GM12878 (cell line): ENCODE data around the gene ZCCHC3. TPM values are rescaled to one million over a fixed set of nuclear protein-coding genes. Genes with fewer than 3 reads are reported as not detected.

Source experiments
- ATAC-seq: fragments of 200-7000 bp; cut with Tn5 transposase; 3 replicates; pipeline ENCODE4 v1.9.1; 2020; ENCODE audit warnings: mild to moderate bottlenecking, moderate library complexity
- BruUV-seq: library from RNA; stranded (reverse); fragments of 400-500 nt; replicated peaks from 2 replicates; lab custom pipeline; 2021; lab: Mats Ljungman, UMichigan
- CTCF ChIA-PET: fragments of 300-600 bp; sonication (Branson Sonifier 250); formaldehyde crosslinking; extraction: SDS; loops from one replicate; lab custom pipeline; 2021; ENCODE audit warnings: inconsistent platforms; lab: Yijun Ruan, JAX
- POLR2A ChIA-PET: fragments of 350-600 bp; formaldehyde crosslinking; extraction: SDS; loops from one replicate; lab custom pipeline; 2021; ENCODE audit warnings: inconsistent platforms; lab: Charles Lee
- RAD21 ChIA-PET: fragments of 300-600 bp; sonication (Branson Sonifier 250); formaldehyde crosslinking; loops from one replicate; lab custom pipeline; 2023; ENCODE audit warnings: antibody characterized with exemption; ENCODE audit not compliant: unreplicated experiment; lab: Charles Lee
- SMC1A ChIA-PET: fragments of 300-600 bp; sonication (Branson Sonifier 250); formaldehyde crosslinking; loops from one replicate; lab custom pipeline; 2023; ENCODE audit not compliant: unreplicated experiment, uncharacterized antibody; lab: Charles Lee
- DNase-seq: peaks from one replicate; pipeline ENCODE4 v3.0.0-alpha.2; 2011; ENCODE audit warnings: low read depth, low spot score
- FAIRE-seq: peaks from 3 replicates; lab custom pipeline; 2011; peaks lifted over from hg19 to GRCh38; lab: Jason Lieb, UNC
- H2AFZ ChIP-seq: 2 replicates; pipeline ENCODE4 v1.6.0; 2011; ENCODE audit warnings: low read depth, low read length, control low read depth; ENCODE audit not compliant: control insufficient read depth
- H3K27ac ChIP-seq: 2 replicates; pipeline ENCODE4 v1.5.1; 2011; ENCODE audit warnings: control low read depth; ENCODE audit not compliant: control insufficient read depth, insufficient read depth
- H3K27me3 ChIP-seq, 2 experiments: replicated peaks in 1 of 2; 2 replicates each; pipeline versions ENCODE4 v1.6.0 to v1.6.1; 2011; ENCODE audit warnings: low read length in 1 of 2; ENCODE audit not compliant: control insufficient read depth in 2 of 2, insufficient read depth in 2 of 2
- H3K36me3 ChIP-seq, 2 experiments: 2 replicates each; pipeline ENCODE4 v1.5.1; 2011; ENCODE audit warnings: low read length in 1 of 2; ENCODE audit not compliant: control insufficient read depth in 2 of 2, insufficient read depth in 2 of 2
- H3K4me1 ChIP-seq: 2 replicates; pipeline ENCODE4 v1.6.1; 2011; ENCODE audit warnings: mild to moderate bottlenecking, low read length, moderate library complexity, mixed read lengths; ENCODE audit not compliant: control insufficient read depth, insufficient read depth
- H3K4me2 ChIP-seq: 2 replicates; pipeline ENCODE4 v1.6.0; 2011; ENCODE audit warnings: control low read depth; ENCODE audit not compliant: control insufficient read depth, insufficient read depth
- H3K4me3 ChIP-seq: fragments of 200-600 bp; sonication (generic); 2 replicates; pipeline ENCODE4 v1.5.1; 2016
- H3K79me2 ChIP-seq: 2 replicates; pipeline ENCODE4 v1.6.0; 2011; ENCODE audit warnings: low read length; ENCODE audit not compliant: control insufficient read depth, insufficient read depth
- H3K9ac ChIP-seq: 2 replicates; pipeline ENCODE4 v1.8.0; 2011; ENCODE audit warnings: low read length, control low read depth, mixed read lengths; ENCODE audit not compliant: control insufficient read depth, insufficient read depth
- H3K9me3 ChIP-seq: replicated peaks from 3 replicates; pipeline ENCODE4 v1.5.1; 2011; ENCODE audit warnings: mild to moderate bottlenecking, low read length; ENCODE audit not compliant: control insufficient read depth, insufficient read depth
- H4K20me1 ChIP-seq: 2 replicates; pipeline ENCODE4 v1.6.0; 2011; ENCODE audit not compliant: control insufficient read depth, insufficient read depth
- ZBTB33 ChIP-seq: fragments of 450-650 bp; IDR thresholded peaks from 2 replicates; pipeline ENCODE4 v1.6.1; 2017; ENCODE audit warnings: mild to moderate bottlenecking
- ZNF24 ChIP-seq: fragments of 450-650 bp; IDR thresholded peaks from 2 replicates; pipeline ENCODE4 v1.6.1; 2017; ENCODE audit warnings: antibody characterized with exemption, mild to moderate bottlenecking
- WGBS: methylation state at CpG from one replicate; pipeline ENCODE4 v1.1.6; 2016; ENCODE audit warnings: low lambda C conversion rate; ENCODE audit not compliant: insufficient replicate concordance, insufficient coverage; ENCODE audit errors: missing lambda C conversion rate; 5-methylcytosine and 5-hydroxymethylcytosine counted together
- in situ Hi-C: fragments of 300-500 bp; cut with MboI; formaldehyde crosslinking; loops from 9 replicates; pipeline ENCODE4 v1.14.3; 2018; ENCODE audit warnings: mixed read lengths
- intact Hi-C: fragments of 100-400 bp; cut with micrococcal nuclease; formaldehyde crosslinking; loops from one replicate; pipeline ENCODE4 v1.14.2; 2022; ENCODE audit not compliant: unreplicated experiment
- polyA plus RNA-seq, 11 experiments: library from polyadenylated mRNA; depleted of rRNA in 4 of 11; unstranded in 6 of 11; stranded (reverse) in 5 of 11; fragments of >200 nt; fragmentation: Nextera tagmentation in 4 of 11; fragmentation: Illumina TruSeq in 1 of 11; extraction: Ambion mirVana in 4 of 11; extraction: Trizol in 1 of 11; gene quantifications; 1 replicate in 1 of 11; 2 replicates in 10 of 11; pipeline versions ENCODE4 v1.2.1 to v1.2.3, GENCODE V29; 2011 to 2016; ENCODE audit warnings: inconsistent platforms in 2 of 11, missing spikeins in 2 of 11, low read depth in 1 of 11
- total RNA-seq, 4 experiments: library from RNA; depleted of rRNA in 3 of 4; stranded (reverse); fragments of >200 nt in 3 of 4; fragmentation: Illumina TruSeq in 1 of 4; extraction: Trizol in 1 of 4; gene quantifications; 2 replicates each; pipeline versions ENCODE4 v1.2.1 to v1.2.3, GENCODE V29; 2013 to 2021

The ZCCHC3 gene
- total and polyA plus RNA-seq, 10 of the 15 experiments (the other 5 are each of a cell fraction or from before 2014, with no cell fraction given), result 5.3 to 36.1 (median 17.2) TPM

- ChIA-PET SMC1A (interaction anchor here (1.1 kb wide), 1 partner anchor 50 kb away, joined by 4 read pairs; the partner anchor contains the start of gene NRSN2), RAD21 (no interaction called here), CTCF (interaction anchor here (1.1 to 1.2 kb wide), 2 partner anchors 14 to 30 kb away, joined by 3 to 4 read pairs; no protein-coding TSS in a partner anchor), POLR2A (no interaction called here)
- intact Hi-C loops (no loop called here), in situ Hi-C loops (no loop called here)
- H3K4me1 ChIP-seq, result peaks cover 23% of the 10 kb centered on the region
- H3K9me3 ChIP-seq, result no peaks in the 10 kb centered on the region; the same call in 2 of the 3 replicates
- FAIRE-seq (no peak), ATAC-seq (no peak), DNase-seq (no peak)
- no peak overlapping the region for H3K4me2 ChIP-seq
- peaks cover 4% of the 10 kb centered on the region; the same call in 1 of the 2 replicates for H4K20me1 ChIP-seq
- WGBS, result 99% methylated on average over 4 of the region's 4 CpGs
- H3K9ac ChIP-seq, result no peak overlapping the region
- H3K27ac ChIP-seq, result no peak overlapping the region
- H3K79me2 ChIP-seq, result peaks cover 41% of the 10 kb centered on the region
- H2AFZ ChIP-seq, result no peak overlapping the region
- TF ChIP-seq ZBTB33, result no peak
- no peak for TF ChIP-seq ZNF24
- no peaks in the 10 kb centered on the region; a peak in 1 of 4 replicates for H3K36me3 ChIP-seq
- no peak overlapping the region for H3K4me3 ChIP-seq
- H3K27me3 ChIP-seq, result no peaks in the 10 kb centered on the region
- no TSS peak for BruUV-seq
These were observed 1.6 kb upstream of the ZCCHC3 start for GRCh38 chr20:295804-296203.
